Measurements from ENCODE around the gene TNS2. TPM values are rescaled to one million over a fixed set of nuclear protein-coding genes. Genes with fewer than 3 reads are reported as not detected.
A peak's percentile ranks its signal among the peaks of the same experiment; 100 is the strongest.

TNS2 gene
- total RNA-seq, 1 donor from 2014 or later, result 15.4 TPM

DNA sequence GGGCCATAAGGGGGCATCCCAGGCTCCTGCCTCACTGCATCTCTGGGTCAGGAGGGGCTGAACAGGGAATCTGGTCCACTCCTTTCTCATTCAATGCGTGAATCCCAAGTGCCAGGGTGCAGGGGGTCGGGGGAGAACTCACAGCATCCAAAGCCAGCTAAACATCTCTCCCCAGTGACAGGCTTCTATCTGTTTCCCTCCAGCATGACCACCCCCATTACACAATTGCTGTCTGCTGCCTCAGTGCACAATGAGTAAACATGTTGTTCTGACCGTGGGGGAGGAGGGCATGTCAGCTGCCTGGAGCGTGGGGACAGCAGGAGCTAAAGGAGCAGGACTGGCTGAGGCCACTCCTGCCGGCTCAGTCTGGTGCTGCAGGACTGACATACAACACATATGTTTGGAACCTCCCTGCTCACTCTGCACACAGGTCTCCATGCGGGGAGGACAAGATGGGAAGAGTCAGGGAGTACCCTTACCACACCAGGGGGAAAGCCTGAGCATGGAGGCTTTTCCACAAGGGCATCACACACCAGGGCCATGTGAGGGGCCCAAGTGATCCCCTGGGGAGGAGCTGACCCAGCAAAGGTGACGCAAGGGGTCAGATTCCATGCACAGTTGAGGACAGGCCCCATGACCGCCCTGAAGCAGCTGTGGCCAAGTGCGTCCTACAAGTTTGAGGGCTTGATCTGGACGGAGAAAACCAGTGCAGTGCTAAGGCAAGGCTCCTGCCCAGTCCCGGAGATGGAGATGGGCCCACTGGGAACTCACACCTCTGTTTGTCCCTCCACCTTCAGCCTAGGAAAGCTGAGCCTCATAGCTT is 1.4 kb downstream of the TNS2 start:
- DNase-seq (ENCODE audit: low read depth) (no peak), FAIRE-seq (no peak)
- Mint-ChIP-seq H3K4me3 (ENCODE audit: unreplicated experiment) (peak overlapping the region; percentile 74), H3K4me1 (ENCODE audit: low read depth, unreplicated experiment) (peaks cover 43% of the 10 kb centered on the region), H3K9me3 (ENCODE audit: unreplicated experiment) (no peaks in the 10 kb centered on the region), H3K36me3 (ENCODE audit: low read depth, unreplicated experiment) (peaks cover 3% of the 10 kb centered on the region), H3K27ac (ENCODE audit: unreplicated experiment) (peak overlapping the region; percentile 80), H3K27me3 (ENCODE audit: low read depth, unreplicated experiment) (no peaks in the 10 kb centered on the region)
- H3K4me2 ChIP-seq (ENCODE audit: low read length), result peak overlapping the region; percentile 94
- no peaks in the 10 kb centered on the region for H3K36me3 ChIP-seq (ENCODE audit: insufficient read depth, low read length)
- H3K9ac ChIP-seq (ENCODE audit: low read length), result peak overlapping the region; percentile 79
- H3K4me1 ChIP-seq (ENCODE audit: insufficient read depth, low read length), result peaks cover 70% of the 10 kb centered on the region
- peak overlapping the region; percentile 54 for H3K4me3 ChIP-seq (ENCODE audit: insufficient read depth, low read depth, low read length)
- H3K9me3 ChIP-seq (ENCODE audit: insufficient read depth, low read depth, low read length), result no peaks in the 10 kb centered on the region
- H4K20me1 ChIP-seq (ENCODE audit: insufficient read depth, low read length), result peaks cover 11% of the 10 kb centered on the region
- no peaks in the 10 kb centered on the region for H3K27me3 ChIP-seq (ENCODE audit: insufficient read depth, low read length)
- peaks cover 32% of the 10 kb centered on the region for H3K79me2 ChIP-seq (ENCODE audit: insufficient read depth, low read length)
- TF ChIP-seq EZH2 (IDR thresholded peaks at IDR 0.05; ENCODE audit: insufficient read depth, low read length), result no peak
- H3K27ac ChIP-seq (ENCODE audit: low read depth, low read length), result peak overlapping the region; percentile 25
- no peak overlapping the region for H2AFZ ChIP-seq (ENCODE audit: low read depth, low read length)

GRCh38 chr12:53051881-53052412 is 2.1 kb downstream of the TNS2 start:
- Mint-ChIP-seq H3K9me3 (ENCODE audit: unreplicated experiment) (peaks cover 2% of the 10 kb centered on the region), H3K36me3 (ENCODE audit: low read depth, unreplicated experiment) (peaks cover 4% of the 10 kb centered on the region), H3K4me1 (ENCODE audit: low read depth, unreplicated experiment) (peaks cover 46% of the 10 kb centered on the region), H3K4me3 (ENCODE audit: unreplicated experiment) (no peak overlapping the region), H3K27ac (ENCODE audit: unreplicated experiment) (no peak overlapping the region), H3K27me3 (ENCODE audit: low read depth, unreplicated experiment) (no peaks in the 10 kb centered on the region)
- H3K27ac ChIP-seq (ENCODE audit: low read depth, low read length), result no peak overlapping the region
- H3K4me2 ChIP-seq (ENCODE audit: low read length), result peak overlapping the region; percentile 94
- H3K36me3 ChIP-seq (ENCODE audit: insufficient read depth, low read length), result peaks cover 4% of the 10 kb centered on the region
- peak overlapping the region; percentile 31 for H3K4me3 ChIP-seq (ENCODE audit: insufficient read depth, low read depth, low read length)
- no peak for FAIRE-seq
- H3K9ac ChIP-seq (ENCODE audit: low read length), result no peak overlapping the region
- no peak overlapping the region for H2AFZ ChIP-seq (ENCODE audit: low read depth, low read length)
- H3K27me3 ChIP-seq (ENCODE audit: insufficient read depth, low read length), result no peaks in the 10 kb centered on the region
- H3K4me1 ChIP-seq (ENCODE audit: insufficient read depth, low read length), result peaks cover 67% of the 10 kb centered on the region
- peaks cover 11% of the 10 kb centered on the region for H4K20me1 ChIP-seq (ENCODE audit: insufficient read depth, low read length)
- no peaks in the 10 kb centered on the region for H3K9me3 ChIP-seq (ENCODE audit: insufficient read depth, low read depth, low read length)
- peaks cover 32% of the 10 kb centered on the region for H3K79me2 ChIP-seq (ENCODE audit: insufficient read depth, low read length)
- no peak for DNase-seq (ENCODE audit: low read depth)
- TF ChIP-seq EZH2 (IDR thresholded peaks at IDR 0.05; ENCODE audit: insufficient read depth, low read length), result no peak
- no peak for TF ChIP-seq CTCF (IDR thresholded peaks at IDR 0.05; ENCODE audit: insufficient read depth, low read depth, low read length)

- H3K4me2 ChIP-seq (ENCODE audit: low read length), result peak overlapping the region; percentile 94
- no peak overlapping the region for H3K4me3 Mint-ChIP-seq (ENCODE audit: unreplicated experiment)
- H3K27me3 Mint-ChIP-seq (ENCODE audit: low read depth, unreplicated experiment), result peaks cover 1% of the 10 kb centered on the region
- H3K9ac ChIP-seq (ENCODE audit: low read length), result no peak overlapping the region
- peaks cover 10% of the 10 kb centered on the region for H3K36me3 Mint-ChIP-seq (ENCODE audit: low read depth, unreplicated experiment)
- H3K4me1 ChIP-seq (ENCODE audit: insufficient read depth, low read length), result peaks cover 65% of the 10 kb centered on the region
- H3K9me3 Mint-ChIP-seq (ENCODE audit: unreplicated experiment), result peaks cover 2% of the 10 kb centered on the region
- DNase-seq (ENCODE audit: low read depth) (peak; percentile 63), FAIRE-seq (no peak)
- H3K27ac Mint-ChIP-seq (ENCODE audit: unreplicated experiment), result no peak overlapping the region
- H2AFZ ChIP-seq (ENCODE audit: low read depth, low read length), result no peak overlapping the region
- H3K79me2 ChIP-seq (ENCODE audit: insufficient read depth, low read length), result peaks cover 32% of the 10 kb centered on the region
- H3K9me3 ChIP-seq (ENCODE audit: insufficient read depth, low read depth, low read length), result no peaks in the 10 kb centered on the region
- peaks cover 11% of the 10 kb centered on the region for H4K20me1 ChIP-seq (ENCODE audit: insufficient read depth, low read length)
- peaks cover 4% of the 10 kb centered on the region for H3K36me3 ChIP-seq (ENCODE audit: insufficient read depth, low read length)
- H3K4me3 ChIP-seq (ENCODE audit: insufficient read depth, low read depth, low read length), result peak overlapping the region; percentile 31
- no peaks in the 10 kb centered on the region for H3K27me3 ChIP-seq (ENCODE audit: insufficient read depth, low read length)
- peaks cover 47% of the 10 kb centered on the region for H3K4me1 Mint-ChIP-seq (ENCODE audit: low read depth, unreplicated experiment)
- TF ChIP-seq CTCF (IDR thresholded peaks at IDR 0.05; ENCODE audit: insufficient read depth, low read depth, low read length) (no peak), EZH2 (IDR thresholded peaks at IDR 0.05; ENCODE audit: insufficient read depth, low read length) (no peak)
- H3K27ac ChIP-seq (ENCODE audit: low read depth, low read length), result no peak overlapping the region
Observed at GRCh38 chr12:53052419-53053217, 2.8 kb downstream of the TNS2 start.

Data from astrocyte (in vitro differentiated cells and primary cell).